ENCODE results near the gene STAB1.

The STAB1 gene, protein sequence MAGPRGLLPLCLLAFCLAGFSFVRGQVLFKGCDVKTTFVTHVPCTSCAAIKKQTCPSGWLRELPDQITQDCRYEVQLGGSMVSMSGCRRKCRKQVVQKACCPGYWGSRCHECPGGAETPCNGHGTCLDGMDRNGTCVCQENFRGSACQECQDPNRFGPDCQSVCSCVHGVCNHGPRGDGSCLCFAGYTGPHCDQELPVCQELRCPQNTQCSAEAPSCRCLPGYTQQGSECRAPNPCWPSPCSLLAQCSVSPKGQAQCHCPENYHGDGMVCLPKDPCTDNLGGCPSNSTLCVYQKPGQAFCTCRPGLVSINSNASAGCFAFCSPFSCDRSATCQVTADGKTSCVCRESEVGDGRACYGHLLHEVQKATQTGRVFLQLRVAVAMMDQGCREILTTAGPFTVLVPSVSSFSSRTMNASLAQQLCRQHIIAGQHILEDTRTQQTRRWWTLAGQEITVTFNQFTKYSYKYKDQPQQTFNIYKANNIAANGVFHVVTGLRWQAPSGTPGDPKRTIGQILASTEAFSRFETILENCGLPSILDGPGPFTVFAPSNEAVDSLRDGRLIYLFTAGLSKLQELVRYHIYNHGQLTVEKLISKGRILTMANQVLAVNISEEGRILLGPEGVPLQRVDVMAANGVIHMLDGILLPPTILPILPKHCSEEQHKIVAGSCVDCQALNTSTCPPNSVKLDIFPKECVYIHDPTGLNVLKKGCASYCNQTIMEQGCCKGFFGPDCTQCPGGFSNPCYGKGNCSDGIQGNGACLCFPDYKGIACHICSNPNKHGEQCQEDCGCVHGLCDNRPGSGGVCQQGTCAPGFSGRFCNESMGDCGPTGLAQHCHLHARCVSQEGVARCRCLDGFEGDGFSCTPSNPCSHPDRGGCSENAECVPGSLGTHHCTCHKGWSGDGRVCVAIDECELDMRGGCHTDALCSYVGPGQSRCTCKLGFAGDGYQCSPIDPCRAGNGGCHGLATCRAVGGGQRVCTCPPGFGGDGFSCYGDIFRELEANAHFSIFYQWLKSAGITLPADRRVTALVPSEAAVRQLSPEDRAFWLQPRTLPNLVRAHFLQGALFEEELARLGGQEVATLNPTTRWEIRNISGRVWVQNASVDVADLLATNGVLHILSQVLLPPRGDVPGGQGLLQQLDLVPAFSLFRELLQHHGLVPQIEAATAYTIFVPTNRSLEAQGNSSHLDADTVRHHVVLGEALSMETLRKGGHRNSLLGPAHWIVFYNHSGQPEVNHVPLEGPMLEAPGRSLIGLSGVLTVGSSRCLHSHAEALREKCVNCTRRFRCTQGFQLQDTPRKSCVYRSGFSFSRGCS (N-terminal part only)

GRCh38 chr3:52494886-52495495 is at the start of gene STAB1:
STAB1 (plus strand) TSS chr3:52495338; CDS start chr3:52495414, 76 bp downstream.
- no peak for DNase-seq

- DNase-seq, result no peak
These were observed 49.1 kb upstream of the STAB1 start for GRCh38 chr3:52446042-52446441.

- DNase-seq, result peak; percentile 11
These were observed 48.3 kb upstream of the STAB1 start for GRCh38 chr3:52446631-52447511.

- DNase-seq, result no peak
These were observed 47.4 kb upstream of the STAB1 start for GRCh38 chr3:52447512-52448355.

DNA sequence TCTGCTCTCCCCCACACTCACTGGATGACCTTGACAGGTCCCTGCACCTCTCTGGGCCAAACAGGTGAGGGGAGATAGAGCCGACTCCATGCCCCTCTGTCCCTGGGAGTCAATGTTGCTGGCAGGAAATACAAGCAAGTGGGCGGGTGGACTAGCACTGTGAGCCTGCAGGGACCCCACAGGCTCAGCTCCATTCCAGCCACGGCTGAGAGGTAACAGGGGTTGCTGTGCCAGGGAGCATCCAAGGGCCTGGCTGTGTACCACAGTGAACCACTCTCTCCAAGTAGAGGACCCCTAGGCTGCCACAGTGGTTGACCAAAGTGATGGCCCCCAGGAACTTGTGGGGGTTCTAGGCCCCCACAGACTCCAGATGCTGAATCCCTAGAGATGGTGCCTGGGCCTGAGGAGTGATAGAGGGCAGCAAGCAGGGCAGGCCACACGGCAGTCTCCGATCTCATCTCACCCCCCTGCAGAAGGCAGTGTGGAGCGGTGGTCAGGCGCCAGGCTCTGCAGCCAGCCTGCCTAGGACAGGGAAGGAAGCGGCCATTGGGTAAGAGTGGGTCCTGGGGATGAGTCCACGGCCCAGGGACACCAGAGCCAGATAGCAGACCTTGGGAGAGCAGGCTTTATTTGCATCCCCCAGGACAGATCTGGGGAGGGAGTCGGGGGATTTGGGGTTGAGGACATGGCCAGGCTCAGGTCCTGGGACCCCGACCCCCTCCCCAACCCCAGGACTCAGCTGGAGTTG is 44.5 kb upstream of the STAB1 start:
- no peak for DNase-seq

DNA sequence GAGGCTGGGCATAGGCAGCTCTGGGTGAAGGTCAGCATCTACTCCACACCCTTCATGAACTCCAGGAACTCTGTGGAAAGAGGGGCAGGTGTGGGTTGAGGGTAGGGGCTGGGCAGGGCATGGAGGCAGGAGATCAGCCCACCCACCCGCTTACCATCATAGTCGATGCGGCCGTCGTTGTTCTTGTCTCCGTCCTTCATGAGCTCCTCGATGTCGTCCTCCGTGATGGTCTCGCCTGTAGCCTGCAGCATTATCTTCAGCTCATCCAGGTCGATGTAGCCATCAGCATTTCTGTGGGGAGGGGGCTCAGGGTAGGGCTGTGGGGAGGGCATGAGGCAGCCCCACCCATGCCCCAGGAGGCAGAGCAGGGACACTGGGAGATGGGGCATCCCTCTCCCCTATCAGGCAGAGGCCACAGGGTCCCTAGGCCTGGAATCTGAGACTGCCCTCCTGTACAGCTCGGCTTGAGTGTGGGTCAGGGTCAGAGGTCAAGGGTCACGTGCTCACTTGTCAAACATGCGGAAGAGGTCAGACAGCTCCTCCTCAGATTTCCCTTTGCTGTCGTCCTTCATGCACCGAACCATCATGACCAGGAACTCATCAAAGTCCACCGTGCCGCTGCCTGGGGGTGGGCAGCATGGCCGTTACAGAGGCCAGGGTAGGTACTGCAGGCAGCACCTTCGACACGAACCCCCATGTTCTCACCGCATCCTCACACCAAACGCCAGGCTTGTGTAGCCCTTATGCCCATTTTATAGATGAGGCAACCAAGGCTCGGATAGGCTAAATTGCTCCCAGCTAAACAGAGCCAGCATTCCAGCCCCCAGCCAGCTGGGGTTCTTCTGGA is 43.7 kb upstream of the STAB1 start:
- DNase-seq, result no peak

DNA sequence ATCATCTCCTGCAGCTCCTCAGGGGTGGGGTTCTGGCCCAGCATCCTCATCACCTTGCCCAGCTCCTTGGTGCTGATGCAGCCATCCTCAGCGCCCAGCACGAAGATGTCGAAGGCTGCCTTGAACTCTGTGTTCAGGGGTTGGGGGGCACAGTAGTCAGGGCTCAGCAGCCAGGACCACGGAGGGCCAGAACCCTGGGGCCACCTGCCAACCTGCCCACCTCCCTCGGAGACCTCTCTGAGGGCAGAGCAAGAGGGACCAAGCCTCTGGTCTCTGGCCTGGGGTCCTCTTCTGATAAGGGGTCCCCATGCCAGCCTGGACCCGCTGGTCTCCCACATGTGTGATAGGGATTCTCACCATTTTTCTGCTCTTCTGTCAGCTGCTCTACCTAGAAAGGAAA is 43.0 kb upstream of the STAB1 start:
- DNase-seq, result no peak

- DNase-seq, result no peak
These were observed 42.4 kb upstream of the STAB1 start for GRCh38 chr3:52452570-52453221.

- no peak for DNase-seq
These were observed 41.5 kb upstream of the STAB1 start, which contains the start of gene TNNC1 for GRCh38 chr3:52453496-52454249. TNNC1 (minus strand) TSS chr3:52454041; CDS start chr3:52454015, 26 bp downstream.

GRCh38 chr3:52454250-52454937 is 40.7 kb upstream of the STAB1 start:
- no peak for DNase-seq

- DNase-seq, result no peak
These were observed 40.2 kb upstream of the STAB1 start for GRCh38 chr3:52454938-52455282.

DNA sequence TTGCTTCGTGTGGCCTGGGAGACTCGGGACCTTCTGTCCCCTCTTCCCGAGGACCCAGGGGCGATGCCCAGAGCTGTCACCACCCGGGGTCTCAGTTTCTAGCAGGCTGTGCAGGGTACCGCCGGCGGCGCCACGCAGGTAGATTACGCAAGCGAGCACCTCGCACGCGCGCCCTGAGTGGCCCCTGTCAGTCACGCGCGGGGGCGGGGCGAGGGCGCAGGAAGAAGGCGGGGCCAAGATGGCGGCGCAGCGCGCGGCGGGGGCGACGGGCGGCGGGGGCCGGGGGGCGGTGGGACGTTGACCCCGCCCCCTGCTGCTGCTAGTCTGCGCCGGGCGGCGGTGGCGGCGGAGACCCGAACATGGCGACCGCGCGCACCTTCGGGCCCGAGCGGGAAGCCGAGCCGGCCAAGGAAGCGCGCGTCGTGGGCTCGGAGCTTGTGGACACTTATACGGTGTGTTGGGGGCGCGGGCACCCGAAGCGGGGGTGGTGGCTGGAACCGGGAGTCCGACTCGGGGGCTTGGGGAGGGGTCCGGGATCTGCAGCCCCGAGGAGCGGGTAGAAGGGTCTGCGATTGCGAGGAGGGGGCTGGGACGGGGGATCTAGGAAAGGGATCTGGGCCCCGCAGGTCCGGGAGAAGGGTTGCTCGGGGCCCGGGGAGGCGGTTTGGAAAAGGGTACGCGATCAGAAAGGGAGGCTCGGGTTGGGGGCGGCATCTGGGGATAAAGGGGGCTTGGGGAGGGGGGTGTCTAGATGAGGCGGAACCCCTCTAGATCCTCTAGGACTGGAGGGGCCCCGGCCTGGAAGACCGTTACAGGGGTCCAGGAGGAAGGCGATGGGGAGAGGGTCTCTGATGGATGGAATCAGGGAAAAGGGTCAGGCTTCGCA is 39.6 kb upstream of the STAB1 start, which contains the start of gene NISCH:
Gene NISCH, plus strand, starts transcription at position 322 of the 886 bp plus-strand sequence. Its CDS starts 38 bp downstream, at position 360.
- DNase-seq, result no peak

DNA sequence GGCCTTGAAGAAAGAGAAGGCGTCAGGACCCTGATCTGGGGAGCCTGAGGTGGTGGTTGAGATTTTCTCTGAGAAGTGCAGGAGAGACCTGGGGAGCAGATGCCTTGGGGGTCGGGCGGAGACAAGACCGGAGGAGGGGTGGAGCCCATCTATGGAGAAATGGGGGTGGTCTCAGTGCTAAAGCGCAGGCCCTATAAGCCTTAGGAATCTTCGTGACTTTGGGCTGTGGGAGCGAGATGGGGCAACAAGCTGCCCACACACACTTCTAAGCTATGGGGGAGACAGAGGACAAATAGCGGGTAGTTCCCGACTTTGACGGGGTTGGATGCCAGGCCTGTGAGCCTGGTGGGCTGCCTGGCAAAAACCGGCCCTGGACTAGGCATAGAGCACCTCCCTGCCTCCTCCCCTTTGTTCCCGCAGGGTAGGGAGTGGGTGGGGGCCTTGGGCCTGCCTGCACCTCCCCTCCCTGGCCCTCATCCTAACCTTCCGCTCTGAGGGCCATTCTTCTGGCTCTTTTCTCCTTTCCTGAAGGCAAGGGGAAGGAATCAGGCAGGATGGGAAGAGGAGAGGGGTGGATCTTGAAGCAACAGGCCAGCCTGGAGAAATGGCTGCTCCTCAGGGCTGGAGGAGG is 38.9 kb upstream of the STAB1 start:
- no peak for DNase-seq

GRCh38 chr3:52456800-52457183 is 38.3 kb upstream of the STAB1 start:
- no peak for DNase-seq

All from SHP77 treated with DMSO at 0.1 percent for 48 hours (cell line).